Hepatocyte (in vitro differentiated cells): ENCODE results near the gene GCDH.
"Not testable (repeated sequence)": the region's sequence is repeated elsewhere in the genome, so short reads cannot be mapped to it uniquely, and the experiment has no call there.

Source experiments
- EZH2 ChIP-seq: fragments of 200-600 bp; sonication (generic); IDR thresholded peaks from 2 replicates; pipeline ENCODE4 v1.6.1; 2016; ENCODE audit warnings: antibody characterized with exemption, mild to moderate bottlenecking, borderline replicate concordance
- TF ChIP-seq, protein P1 (sequence below): fragments of 200-600 bp; sonication (generic); IDR thresholded peaks from 2 replicates; pipeline ENCODE4 v1.5.1; 2016; ENCODE audit warnings: antibody characterized with exemption, mild to moderate bottlenecking; ENCODE audit not compliant: poor library complexity

DNA sequence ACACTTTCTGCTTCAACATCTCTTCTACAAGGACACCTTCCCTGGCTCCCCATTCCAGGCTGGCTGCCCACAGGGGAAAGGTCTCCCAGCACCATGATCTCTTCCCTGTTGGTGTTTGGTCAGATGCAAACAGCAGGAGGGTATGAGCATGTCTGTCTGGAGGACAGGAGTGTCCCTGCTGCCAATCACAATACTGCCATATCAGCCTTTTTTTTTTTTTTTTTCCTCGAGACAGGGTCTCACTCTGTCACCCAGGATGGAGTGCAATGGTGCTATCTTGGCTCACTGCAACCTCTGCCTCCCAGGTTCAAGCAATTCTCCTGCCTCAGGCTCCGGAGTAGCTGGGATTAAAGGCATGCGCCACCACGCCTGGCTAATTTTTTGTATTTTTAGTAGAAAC lies 24.9 kb downstream of the GCDH start:
- TF ChIP-seq, protein P1, sequence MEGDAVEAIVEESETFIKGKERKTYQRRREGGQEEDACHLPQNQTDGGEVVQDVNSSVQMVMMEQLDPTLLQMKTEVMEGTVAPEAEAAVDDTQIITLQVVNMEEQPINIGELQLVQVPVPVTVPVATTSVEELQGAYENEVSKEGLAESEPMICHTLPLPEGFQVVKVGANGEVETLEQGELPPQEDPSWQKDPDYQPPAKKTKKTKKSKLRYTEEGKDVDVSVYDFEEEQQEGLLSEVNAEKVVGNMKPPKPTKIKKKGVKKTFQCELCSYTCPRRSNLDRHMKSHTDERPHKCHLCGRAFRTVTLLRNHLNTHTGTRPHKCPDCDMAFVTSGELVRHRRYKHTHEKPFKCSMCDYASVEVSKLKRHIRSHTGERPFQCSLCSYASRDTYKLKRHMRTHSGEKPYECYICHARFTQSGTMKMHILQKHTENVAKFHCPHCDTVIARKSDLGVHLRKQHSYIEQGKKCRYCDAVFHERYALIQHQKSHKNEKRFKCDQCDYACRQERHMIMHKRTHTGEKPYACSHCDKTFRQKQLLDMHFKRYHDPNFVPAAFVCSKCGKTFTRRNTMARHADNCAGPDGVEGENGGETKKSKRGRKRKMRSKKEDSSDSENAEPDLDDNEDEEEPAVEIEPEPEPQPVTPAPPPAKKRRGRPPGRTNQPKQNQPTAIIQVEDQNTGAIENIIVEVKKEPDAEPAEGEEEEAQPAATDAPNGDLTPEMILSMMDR: not testable (repeated sequence)
- not testable (repeated sequence) for TF ChIP-seq EZH2
